PFSK-1 (cell line): ENCODE data around the gene CEMIP.

Experiments used
- FOXP2 ChIP-seq: optimal IDR thresholded peaks from 2 replicates; pipeline ENCODE3; 2011; ENCODE audit warnings: borderline replicate concordance, control low read depth, inconsistent platforms; ENCODE audit not compliant: insufficient read depth; ENCODE audit errors: extremely low read length, extremely low read depth
- POLR2AphosphoS5 ChIP-seq: IDR thresholded peaks from 2 replicates; pipeline ENCODE4 v1.6.1; 2012; ENCODE audit warnings: low read depth, mild to moderate bottlenecking, control low read depth, low read length, moderate library complexity

- TF ChIP-seq POLR2AphosphoS5 (no peak), FOXP2 (no peak)
Observed at GRCh38 chr15:80789796-80790195, 10.6 kb downstream of the CEMIP start.
